ENCODE measurements around the gene GPER1.
"Not testable (repeated sequence)": the region's sequence is repeated elsewhere in the genome, so short reads cannot be mapped to it uniquely, and the experiment has no call there.

GPER1 gene

GRCh38 chr7:1070544-1071011 is 17.3 kb upstream of the GPER1 start:
- no peaks in the 10 kb centered on the region for H3K27me3 ChIP-seq (ENCODE audit: control insufficient read depth in 1 of 2, insufficient read depth in 2 of 2, low read length in 2 of 2)
- peaks cover 0 to under 1% of the 10 kb centered on the region in 2 donors for H3K4me1 ChIP-seq (ENCODE audit: control insufficient read depth in 1 of 2, insufficient read depth in 2 of 2, low read length in 2 of 2)
- no peak overlapping the region for H3K4me3 ChIP-seq (ENCODE audit: low read depth in 1 of 2, low read length in 2 of 2)
- H3K27ac ChIP-seq (ENCODE audit: low read depth, low read length): no peak overlapping the region
- peaks cover 0 to 4% of the 10 kb centered on the region in 2 donors for H3K9me3 ChIP-seq (ENCODE audit: control insufficient read depth in 1 of 2, low read length in 2 of 2)
- H3K36me3 ChIP-seq (ENCODE audit: control insufficient read depth in 1 of 2, insufficient read depth in 2 of 2, low read length in 2 of 2): peaks cover 0 to 6% of the 10 kb centered on the region in 2 donors
- H3K9ac ChIP-seq (ENCODE audit: low read depth in 1 of 2, low read length in 2 of 2): no peak overlapping the region

GRCh38 chr7:1071731-1072254 is 16.1 kb upstream of the GPER1 start:
- H3K27ac ChIP-seq (ENCODE audit: low read depth, low read length): no peak overlapping the region

GRCh38 chr7:1073142-1073977 is 14.6 kb upstream of the GPER1 start:
- H3K9ac ChIP-seq (ENCODE audit: low read depth in 1 of 2, low read length in 2 of 2): no peak overlapping the region
- H3K4me3 ChIP-seq (ENCODE audit: low read depth in 1 of 2, low read length in 2 of 2): no peak overlapping the region
- no peak overlapping the region for H3K27ac ChIP-seq (ENCODE audit: low read depth, low read length)
- peaks cover 0 to 4% of the 10 kb centered on the region in 2 donors for H3K4me1 ChIP-seq (ENCODE audit: control insufficient read depth in 1 of 2, insufficient read depth in 2 of 2, low read length in 2 of 2)
- H3K27me3 ChIP-seq (ENCODE audit: control insufficient read depth in 1 of 2, insufficient read depth in 2 of 2, low read length in 2 of 2): no peaks in the 10 kb centered on the region
- H3K36me3 ChIP-seq (ENCODE audit: control insufficient read depth in 1 of 2, insufficient read depth in 2 of 2, low read length in 2 of 2): peaks cover 0 to 6% of the 10 kb centered on the region in 2 donors
- peaks cover 0 to 4% of the 10 kb centered on the region in 2 donors for H3K9me3 ChIP-seq (ENCODE audit: control insufficient read depth in 1 of 2, low read length in 2 of 2)

More at GRCh38 chr7:1071731-1072254, 16.1 kb upstream of the GPER1 start:
- H3K9ac ChIP-seq (ENCODE audit: low read depth in 1 of 2, low read length in 2 of 2): no peak overlapping the region
- no peaks in the 10 kb centered on the region for H3K27me3 ChIP-seq (ENCODE audit: control insufficient read depth in 1 of 2, insufficient read depth in 2 of 2, low read length in 2 of 2)
- no peak overlapping the region for H3K4me3 ChIP-seq (ENCODE audit: low read depth in 1 of 2, low read length in 2 of 2)
- peaks cover 0 to 2% of the 10 kb centered on the region in 2 donors for H3K4me1 ChIP-seq (ENCODE audit: control insufficient read depth in 1 of 2, insufficient read depth in 2 of 2, low read length in 2 of 2)
- H3K9me3 ChIP-seq (ENCODE audit: control insufficient read depth in 1 of 2, low read length in 2 of 2): peaks cover 0 to 4% of the 10 kb centered on the region in 2 donors
- H3K36me3 ChIP-seq (ENCODE audit: control insufficient read depth in 1 of 2, insufficient read depth in 2 of 2, low read length in 2 of 2): peaks cover 0 to 6% of the 10 kb centered on the region in 2 donors

- H3K27me3 ChIP-seq (ENCODE audit: control insufficient read depth in 1 of 2, insufficient read depth in 2 of 2, low read length in 2 of 2); H3K4me3 ChIP-seq (ENCODE audit: low read depth in 1 of 2, low read length in 2 of 2); H3K4me1 ChIP-seq (ENCODE audit: control insufficient read depth in 1 of 2, insufficient read depth in 2 of 2, low read length in 2 of 2); H3K9me3 ChIP-seq (ENCODE audit: control insufficient read depth in 1 of 2, low read length in 2 of 2); H3K27ac ChIP-seq (ENCODE audit: low read depth, low read length); H3K9ac ChIP-seq (ENCODE audit: low read depth in 1 of 2, low read length in 2 of 2); H3K36me3 ChIP-seq (ENCODE audit: control insufficient read depth in 1 of 2, insufficient read depth in 2 of 2, low read length in 2 of 2): not testable (repeated sequence)
Observed at GRCh38 chr7:1074018-1074417, 13.9 kb upstream of the GPER1 start.

DNA sequence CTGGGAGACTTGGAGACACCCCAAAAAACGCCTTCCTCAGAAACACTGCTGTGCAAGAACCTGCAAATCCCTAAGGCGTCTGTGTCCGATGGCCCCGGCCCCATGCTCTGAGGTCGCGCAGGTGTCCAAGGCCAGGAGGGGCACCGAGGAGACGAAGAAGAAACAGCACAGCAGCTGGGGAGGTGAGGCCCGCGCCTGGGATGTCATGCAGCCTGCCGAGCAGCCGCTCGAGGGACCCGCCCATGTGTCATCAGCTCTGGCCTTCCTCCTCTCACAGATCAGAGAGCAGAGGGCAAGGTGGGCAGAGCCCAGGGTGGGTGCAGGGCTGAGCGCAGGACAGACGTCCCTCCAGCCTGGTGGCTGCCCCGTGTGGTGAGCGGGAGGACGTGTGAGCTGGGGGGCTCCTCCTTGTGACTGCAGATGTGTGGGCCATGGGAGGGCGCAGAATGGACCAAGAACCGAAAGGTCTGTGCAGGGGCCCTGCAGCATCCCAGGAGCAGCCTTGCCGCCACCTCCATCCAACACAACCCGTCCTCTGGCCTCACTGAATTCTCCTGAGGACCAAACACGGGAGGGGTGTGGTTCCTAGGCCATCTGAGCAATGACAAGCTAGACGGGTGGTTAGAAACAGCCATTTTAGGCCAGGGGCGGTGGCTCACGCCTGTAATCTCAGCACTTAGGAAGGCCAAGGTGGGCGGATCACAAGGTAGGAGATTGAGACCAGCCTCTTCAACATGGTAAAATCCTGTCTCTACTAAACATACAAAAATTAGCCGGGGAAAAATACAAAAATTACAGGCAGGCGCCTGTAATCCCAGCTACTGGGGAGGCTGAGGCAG is 13.1 kb upstream of the GPER1 start:
- H3K4me1 ChIP-seq (ENCODE audit: control insufficient read depth in 1 of 2, insufficient read depth in 2 of 2, low read length in 2 of 2): peaks cover 0 to 4% of the 10 kb centered on the region in 2 donors
- no peak overlapping the region for H3K9ac ChIP-seq (ENCODE audit: low read depth in 1 of 2, low read length in 2 of 2)
- no peak overlapping the region for H3K27ac ChIP-seq (ENCODE audit: low read depth, low read length)
- H3K9me3 ChIP-seq (ENCODE audit: control insufficient read depth in 1 of 2, low read length in 2 of 2): peaks cover 0 to 4% of the 10 kb centered on the region in 2 donors
- H3K4me3 ChIP-seq (ENCODE audit: low read depth in 1 of 2, low read length in 2 of 2): no peak overlapping the region
- peaks cover 0 to 6% of the 10 kb centered on the region in 2 donors for H3K36me3 ChIP-seq (ENCODE audit: control insufficient read depth in 1 of 2, insufficient read depth in 2 of 2, low read length in 2 of 2)
- H3K27me3 ChIP-seq (ENCODE audit: control insufficient read depth in 1 of 2, insufficient read depth in 2 of 2, low read length in 2 of 2): no peaks in the 10 kb centered on the region

DNA sequence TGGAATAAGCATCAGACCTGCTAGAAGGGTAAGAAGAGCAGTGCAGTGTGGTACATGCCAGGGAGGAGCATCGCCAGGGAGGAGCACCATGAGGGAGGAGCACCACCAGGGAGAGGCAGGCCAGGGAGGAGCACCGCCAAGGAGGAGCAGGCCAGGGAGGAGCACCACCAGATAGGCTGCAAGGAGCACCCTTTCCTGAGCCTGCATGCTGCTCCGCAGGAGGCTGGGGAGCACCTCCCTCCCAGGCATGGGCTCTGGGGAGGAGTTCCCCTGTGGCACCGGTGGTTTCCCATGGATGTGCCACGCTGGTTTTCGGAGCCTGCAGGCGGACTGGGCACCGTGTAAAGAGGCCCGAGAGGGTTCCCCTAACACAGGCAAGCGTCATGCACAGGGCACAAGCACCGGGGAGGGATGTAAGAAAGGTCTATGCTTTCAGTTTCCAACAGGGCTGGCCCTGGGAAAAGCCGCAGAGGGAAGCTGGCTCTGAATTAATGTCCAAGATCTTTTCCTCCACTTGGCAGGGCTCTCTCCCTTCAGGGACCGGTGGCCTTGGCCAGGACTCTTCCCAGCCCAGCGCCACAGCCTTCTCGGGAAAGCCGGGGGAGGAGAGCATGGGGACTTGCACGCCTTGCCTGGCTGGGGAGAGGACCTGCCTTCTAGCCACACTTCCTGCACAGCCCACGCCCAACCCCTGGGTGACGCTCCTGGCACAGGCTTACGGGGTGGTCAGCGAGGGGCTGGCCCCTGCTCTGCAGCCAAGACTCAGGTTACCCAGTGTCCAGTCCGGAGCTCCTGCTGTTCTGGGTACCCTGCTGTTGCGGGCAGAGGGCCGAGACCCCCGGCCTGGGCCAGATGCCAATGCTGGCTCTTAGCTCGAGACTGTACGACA is 11.5 kb upstream of the GPER1 start:
- H3K36me3 ChIP-seq (ENCODE audit: control insufficient read depth in 1 of 2, insufficient read depth in 2 of 2, low read length in 2 of 2): no peaks in the 10 kb centered on the region
- H3K27me3 ChIP-seq (ENCODE audit: control insufficient read depth in 1 of 2, insufficient read depth in 2 of 2, low read length in 2 of 2): no peaks in the 10 kb centered on the region
- peaks cover 0 to 4% of the 10 kb centered on the region in 2 donors for H3K4me1 ChIP-seq (ENCODE audit: control insufficient read depth in 1 of 2, insufficient read depth in 2 of 2, low read length in 2 of 2)
- H3K9ac ChIP-seq (ENCODE audit: low read depth in 1 of 2, low read length in 2 of 2): no peak overlapping the region
- H3K27ac ChIP-seq (ENCODE audit: low read depth, low read length): no peak overlapping the region
- no peaks in the 10 kb centered on the region for H3K9me3 ChIP-seq (ENCODE audit: control insufficient read depth in 1 of 2, low read length in 2 of 2)
- no peak overlapping the region for H3K4me3 ChIP-seq (ENCODE audit: low read depth in 1 of 2, low read length in 2 of 2)

DNA sequence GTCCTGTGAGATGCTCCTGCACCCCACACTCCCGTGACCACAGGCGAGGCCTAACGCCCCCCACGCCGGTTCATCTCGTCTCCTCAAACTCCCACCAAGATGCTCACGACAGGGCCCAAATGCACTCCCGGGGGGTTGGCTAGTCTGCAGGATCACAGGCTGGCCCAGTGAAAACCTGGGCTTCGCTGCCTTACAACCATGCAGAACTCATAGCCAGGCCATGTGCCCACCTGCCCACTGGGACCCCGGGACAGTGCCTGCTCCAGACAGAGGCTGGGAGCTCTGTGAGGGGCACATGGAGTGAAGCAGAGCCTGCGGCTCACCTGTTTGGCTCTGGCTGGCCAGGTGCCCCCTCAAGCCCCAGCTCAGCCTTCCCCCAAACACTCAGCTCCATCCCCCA is 9.4 kb upstream of the GPER1 start:
- Histone ChIP-seq H3K27ac (ENCODE audit: low read depth, low read length) (no peak overlapping the region), H3K9me3 (ENCODE audit: control insufficient read depth in 1 of 2, low read length in 2 of 2) (no peaks in the 10 kb centered on the region), H3K9ac (ENCODE audit: low read depth in 1 of 2, low read length in 2 of 2) (no peak overlapping the region), H3K4me3 (ENCODE audit: low read depth in 1 of 2, low read length in 2 of 2) (no peak overlapping the region), H3K36me3 (ENCODE audit: control insufficient read depth in 1 of 2, insufficient read depth in 2 of 2, low read length in 2 of 2) (no peaks in the 10 kb centered on the region), H3K27me3 (ENCODE audit: control insufficient read depth in 1 of 2, insufficient read depth in 2 of 2, low read length in 2 of 2) (no peaks in the 10 kb centered on the region), H3K4me1 (ENCODE audit: control insufficient read depth in 1 of 2, insufficient read depth in 2 of 2, low read length in 2 of 2) (peaks cover 0 to 4% of the 10 kb centered on the region in 2 donors)

GRCh38 chr7:1078985-1079384 is 8.9 kb upstream of the GPER1 start:
- Histone ChIP-seq H3K4me3 (ENCODE audit: low read depth in 1 of 2, low read length in 2 of 2) (no peak overlapping the region), H3K4me1 (ENCODE audit: control insufficient read depth in 1 of 2, insufficient read depth in 2 of 2, low read length in 2 of 2) (peaks cover 0 to 8% of the 10 kb centered on the region in 2 donors), H3K9me3 (ENCODE audit: control insufficient read depth in 1 of 2, low read length in 2 of 2) (no peaks in the 10 kb centered on the region), H3K27ac (ENCODE audit: low read depth, low read length) (no peak overlapping the region), H3K36me3 (ENCODE audit: control insufficient read depth in 1 of 2, insufficient read depth in 2 of 2, low read length in 2 of 2) (no peaks in the 10 kb centered on the region), H3K27me3 (ENCODE audit: control insufficient read depth in 1 of 2, insufficient read depth in 2 of 2, low read length in 2 of 2) (no peaks in the 10 kb centered on the region), H3K9ac (ENCODE audit: low read depth in 1 of 2, low read length in 2 of 2) (no peak overlapping the region)

GRCh38 chr7:1079546-1079945 is 8.4 kb upstream of the GPER1 start:
- H3K27me3 ChIP-seq (ENCODE audit: control insufficient read depth in 1 of 2, insufficient read depth in 2 of 2, low read length in 2 of 2): no peaks in the 10 kb centered on the region
- no peaks in the 10 kb centered on the region for H3K36me3 ChIP-seq (ENCODE audit: control insufficient read depth in 1 of 2, insufficient read depth in 2 of 2, low read length in 2 of 2)
- H3K4me3 ChIP-seq (ENCODE audit: low read depth in 1 of 2, low read length in 2 of 2): no peak overlapping the region
- H3K9ac ChIP-seq (ENCODE audit: low read depth in 1 of 2, low read length in 2 of 2): no peak overlapping the region
- H3K27ac ChIP-seq (ENCODE audit: low read depth, low read length): no peak overlapping the region
- no peaks in the 10 kb centered on the region for H3K9me3 ChIP-seq (ENCODE audit: control insufficient read depth in 1 of 2, low read length in 2 of 2)
- peaks cover 0 to 8% of the 10 kb centered on the region in 2 donors for H3K4me1 ChIP-seq (ENCODE audit: control insufficient read depth in 1 of 2, insufficient read depth in 2 of 2, low read length in 2 of 2)
